OCI-LY3 (cell line): ENCODE results near the gene AHNAK.

Experiments used
- EZH2phosphoT487 ChIP-seq: fragments of 200-600 bp; shearing (Covaris generic); IDR thresholded peaks from 2 replicates; pipeline ENCODE4 v1.6.1; 2018; ENCODE audit warnings: antibody characterized with exemption, mixed run types, low read depth
- TF ChIP-seq, protein P1 (sequence below): fragments of 200-600, 300-600 bp; sonication (generic); IDR thresholded peaks from 2 replicates; pipeline ENCODE4 v1.5.1; 2014; ENCODE audit warnings: antibody characterized with exemption, low read length, low read depth

DNA sequence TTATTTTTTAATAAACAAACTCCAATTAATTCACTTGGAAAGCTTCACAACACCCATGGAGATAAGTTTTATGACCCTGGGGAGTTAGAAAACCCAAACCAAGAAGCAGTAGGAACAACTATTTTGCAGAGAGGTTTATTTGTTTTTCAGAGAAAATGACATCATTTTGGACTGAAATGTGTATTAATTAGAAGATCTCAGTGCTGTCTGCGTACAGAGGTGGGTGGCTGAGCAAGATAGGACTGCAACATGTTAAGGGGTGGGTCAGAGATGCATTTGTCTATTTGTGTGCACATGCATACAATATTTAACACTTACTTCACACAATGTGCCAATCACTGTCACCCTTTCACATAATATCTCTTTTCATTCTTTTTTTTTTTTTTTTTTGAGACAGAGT, 126.7 kb downstream of the AHNAK start:
- TF ChIP-seq, protein P1, sequence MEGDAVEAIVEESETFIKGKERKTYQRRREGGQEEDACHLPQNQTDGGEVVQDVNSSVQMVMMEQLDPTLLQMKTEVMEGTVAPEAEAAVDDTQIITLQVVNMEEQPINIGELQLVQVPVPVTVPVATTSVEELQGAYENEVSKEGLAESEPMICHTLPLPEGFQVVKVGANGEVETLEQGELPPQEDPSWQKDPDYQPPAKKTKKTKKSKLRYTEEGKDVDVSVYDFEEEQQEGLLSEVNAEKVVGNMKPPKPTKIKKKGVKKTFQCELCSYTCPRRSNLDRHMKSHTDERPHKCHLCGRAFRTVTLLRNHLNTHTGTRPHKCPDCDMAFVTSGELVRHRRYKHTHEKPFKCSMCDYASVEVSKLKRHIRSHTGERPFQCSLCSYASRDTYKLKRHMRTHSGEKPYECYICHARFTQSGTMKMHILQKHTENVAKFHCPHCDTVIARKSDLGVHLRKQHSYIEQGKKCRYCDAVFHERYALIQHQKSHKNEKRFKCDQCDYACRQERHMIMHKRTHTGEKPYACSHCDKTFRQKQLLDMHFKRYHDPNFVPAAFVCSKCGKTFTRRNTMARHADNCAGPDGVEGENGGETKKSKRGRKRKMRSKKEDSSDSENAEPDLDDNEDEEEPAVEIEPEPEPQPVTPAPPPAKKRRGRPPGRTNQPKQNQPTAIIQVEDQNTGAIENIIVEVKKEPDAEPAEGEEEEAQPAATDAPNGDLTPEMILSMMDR = no peak
- TF ChIP-seq EZH2phosphoT487 = no peak
